ENCODE data around the gene LHX6. TPM values are rescaled to one million over a fixed set of nuclear protein-coding genes. Genes with fewer than 3 reads are reported as not detected.

The LHX6 gene
- total and polyA plus RNA-seq, 9 of the 15 experiments (the other 6 are each of a cell fraction or from before 2014, with no cell fraction given): 2.8 to 16.3 (median 7.9) TPM

DNA sequence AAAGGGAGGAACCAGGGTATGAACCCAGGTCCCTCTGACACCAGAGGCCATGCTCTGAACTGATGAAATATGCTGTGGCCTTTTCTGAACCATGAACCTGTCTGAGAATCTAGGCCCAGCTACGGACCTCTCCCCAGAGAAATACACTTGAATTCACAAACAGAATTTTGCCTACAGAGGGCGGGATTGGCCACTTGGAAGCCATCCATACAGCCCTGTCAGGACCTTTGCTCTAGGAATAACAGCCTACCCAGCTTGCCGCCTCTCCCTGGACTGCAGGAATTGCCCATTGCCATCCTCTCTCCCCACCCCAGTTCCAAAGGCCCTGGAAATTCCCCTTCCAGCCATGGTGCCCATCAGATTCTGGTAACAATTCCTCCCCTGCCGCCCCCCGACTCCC is 42.5 kb downstream of the LHX6 start:
- TF ChIP-seq, protein P1, sequence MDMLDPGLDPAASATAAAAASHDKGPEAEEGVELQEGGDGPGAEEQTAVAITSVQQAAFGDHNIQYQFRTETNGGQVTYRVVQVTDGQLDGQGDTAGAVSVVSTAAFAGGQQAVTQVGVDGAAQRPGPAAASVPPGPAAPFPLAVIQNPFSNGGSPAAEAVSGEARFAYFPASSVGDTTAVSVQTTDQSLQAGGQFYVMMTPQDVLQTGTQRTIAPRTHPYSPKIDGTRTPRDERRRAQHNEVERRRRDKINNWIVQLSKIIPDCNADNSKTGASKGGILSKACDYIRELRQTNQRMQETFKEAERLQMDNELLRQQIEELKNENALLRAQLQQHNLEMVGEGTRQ (CRISPR knock-in tag; IDR thresholded peaks at IDR 0.05): no peak
- TF ChIP-seq, protein P2, sequence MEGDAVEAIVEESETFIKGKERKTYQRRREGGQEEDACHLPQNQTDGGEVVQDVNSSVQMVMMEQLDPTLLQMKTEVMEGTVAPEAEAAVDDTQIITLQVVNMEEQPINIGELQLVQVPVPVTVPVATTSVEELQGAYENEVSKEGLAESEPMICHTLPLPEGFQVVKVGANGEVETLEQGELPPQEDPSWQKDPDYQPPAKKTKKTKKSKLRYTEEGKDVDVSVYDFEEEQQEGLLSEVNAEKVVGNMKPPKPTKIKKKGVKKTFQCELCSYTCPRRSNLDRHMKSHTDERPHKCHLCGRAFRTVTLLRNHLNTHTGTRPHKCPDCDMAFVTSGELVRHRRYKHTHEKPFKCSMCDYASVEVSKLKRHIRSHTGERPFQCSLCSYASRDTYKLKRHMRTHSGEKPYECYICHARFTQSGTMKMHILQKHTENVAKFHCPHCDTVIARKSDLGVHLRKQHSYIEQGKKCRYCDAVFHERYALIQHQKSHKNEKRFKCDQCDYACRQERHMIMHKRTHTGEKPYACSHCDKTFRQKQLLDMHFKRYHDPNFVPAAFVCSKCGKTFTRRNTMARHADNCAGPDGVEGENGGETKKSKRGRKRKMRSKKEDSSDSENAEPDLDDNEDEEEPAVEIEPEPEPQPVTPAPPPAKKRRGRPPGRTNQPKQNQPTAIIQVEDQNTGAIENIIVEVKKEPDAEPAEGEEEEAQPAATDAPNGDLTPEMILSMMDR (IDR thresholded peaks at IDR 0.05 in 2 of 3, conservative IDR thresholded peaks at IDR 0.05 in 1 of 3; ENCODE audit: insufficient read depth in 2 of 3, low read depth in 1 of 3, low read length in 3 of 3): peak in 2 of 3 experiments; percentile 7 to 32; a peak in 2 of 6 replicates
- TF ChIP-seq PPARD (CRISPR knock-in tag; IDR thresholded peaks at IDR 0.05) (no peak), ZNF239 (CRISPR knock-in tag; IDR thresholded peaks at IDR 0.05) (peak; percentile 56), GATAD2B (IDR thresholded peaks at IDR 0.05; ENCODE audit: borderline replicate concordance) (no peak), EZH2 (IDR thresholded peaks at IDR 0.05; ENCODE audit: borderline replicate concordance, low read depth, low read length) (no peak), RAD21 (CRISPR knock-in tag; conservative IDR thresholded peaks at IDR 0.05 in 1 of 2, IDR thresholded peaks at IDR 0.05 in 1 of 2) (peak in 1 of 2 experiments; percentile 23; a peak in 1 of 4 replicates), HMGN3 (IDR thresholded peaks at IDR 0.05; ENCODE audit: borderline replicate concordance, extremely low read depth, insufficient read length, low read depth, low read length) (no peak), FUS (optimal IDR thresholded peaks at IDR 0.05; ENCODE audit: low read depth, low read length) (no peak), SOX6 (IDR thresholded peaks at IDR 0.05) (no peak)
- no peak for FAIRE-seq
- peak; percentile 73 for ATAC-seq
- Histone ChIP-seq H3K27ac (ENCODE audit: extremely low read depth, low read depth, low read length) (no peak overlapping the region), H3K36me3 (ENCODE audit: control insufficient read depth, insufficient read depth, low read length) (no peaks in the 10 kb centered on the region), H3K4me3 (no peak overlapping the region), H3K79me2 (ENCODE audit: control insufficient read depth, insufficient read depth, low read length) (no peaks in the 10 kb centered on the region), H3K27me3 (ENCODE audit: control insufficient read depth in 2 of 2, insufficient read depth in 2 of 2, low read length in 2 of 2) (no peaks in the 10 kb centered on the region), H2AFZ (ENCODE audit: low read depth, low read length) (no peak overlapping the region), H3K9ac (ENCODE audit: insufficient read depth in 1 of 2, low read depth in 2 of 2, low read length in 2 of 2) (no peak overlapping the region; a peak in 1 of 4 replicates), H3K4me2 (ENCODE audit: insufficient read depth, low read length) (no peak overlapping the region), H3K9me1 (ENCODE audit: control insufficient read depth, insufficient read depth, low read length) (no peaks in the 10 kb centered on the region), H4K20me1 (replicated peaks; ENCODE audit: control insufficient read depth, insufficient read depth, low read length) (no peaks in the 10 kb centered on the region), H3K9me3 (replicated peaks; ENCODE audit: control insufficient read depth, insufficient read depth, low read depth, low read length) (no peaks in the 10 kb centered on the region), H3K4me1 (replicated peaks in 1 of 2; ENCODE audit: control insufficient read depth in 2 of 2, insufficient read depth in 2 of 2, low read length in 2 of 2) (peaks cover 0 to 3% of the 10 kb centered on the region in 2 experiments; a peak in 2 of 5 replicates)
- CTCF ChIA-PET (ENCODE audit: low intra/inter-chr PET ratio): no interaction called here
- no TSS peak for BruUV-seq (replicated peaks)
- POLR2A ChIA-PET: no interaction called here
- DNase-seq (ENCODE audit: extremely low read depth in 1 of 4, low spot score in 3 of 4): peak; percentile 14 to 31 (median 24)
- intact Hi-C loops (cut with micrococcal nuclease): no loop called here
- in situ Hi-C loops (cut with MboI): no loop called here
- WGBS (ENCODE audit: insufficient coverage, low coverage, missing lambda C conversion rate): 54% methylated on average over 4 of the region's 5 CpGs

Measured in K562 (cell line).